Renal cortex interstitium (tissue), 11 donors: ENCODE data around the gene CIC. TPM values are rescaled to one million over a fixed set of nuclear protein-coding genes. Genes with fewer than 3 reads are reported as not detected.

Experiments
- DNase-seq, 11 donors: peaks; one replicate each; pipeline ENCODE4 v3.0.0-alpha.2; 2013; ENCODE audit warnings: low read depth in 9 of 11, low spot score in 4 of 11; ENCODE audit errors: extremely low read depth in 1 of 11
- polyA plus RNA-seq, 3 donors: library from polyadenylated mRNA; unstranded; fragments of 120-200 nt; gene quantifications; one replicate each; pipeline ENCODE4 v1.2.1, GENCODE V29; 2013; ENCODE audit not compliant: insufficient read length in 3 of 3

Gene CIC
- polyA plus RNA-seq, 3 donors, result 44.2 to 67.5 (median 62.6) TPM

- DNase-seq, result no peak
These were observed 29.4 kb upstream of the CIC start for GRCh38 chr19:42239544-42240220.

GRCh38 chr19:42241279-42241678 lies 27.8 kb upstream of the CIC start:
- no peak for DNase-seq

GRCh38 chr19:42242069-42242511 lies 27.0 kb upstream of the CIC start:
- DNase-seq, result no peak

- peak; percentile 96 to 99 (median 99) for DNase-seq
These were observed 26.3 kb upstream of the CIC start, which contains the start of gene GSK3A for GRCh38 chr19:42242512-42243409. Gene GSK3A (minus strand): TSS chr19:42242602. CDS start chr19:42242465, 137 bp downstream.

GRCh38 chr19:42244347-42245220 lies 24.5 kb upstream of the CIC start:
- peak; percentile 84 to 95 (median 92) for DNase-seq

- DNase-seq, result no peak
These were observed 23.8 kb upstream of the CIC start for GRCh38 chr19:42245231-42245630.

- no peak for DNase-seq
These were observed 22.7 kb upstream of the CIC start for GRCh38 chr19:42246143-42246921.

GRCh38 chr19:42246922-42247639 lies 22.0 kb upstream of the CIC start:
- no peak for DNase-seq

- no peak for DNase-seq
These were observed 21.3 kb upstream of the CIC start for GRCh38 chr19:42247640-42248199.

- no peak for DNase-seq
These were observed 20.5 kb upstream of the CIC start for GRCh38 chr19:42248270-42249148.

- no peak for DNase-seq
These were observed 19.8 kb upstream of the CIC start for GRCh38 chr19:42249149-42249750.

GRCh38 chr19:42249769-42250168 lies 19.3 kb upstream of the CIC start:
- no peak for DNase-seq

- no peak for DNase-seq
These were observed 18.8 kb upstream of the CIC start for GRCh38 chr19:42250183-42250665.

- no peak for DNase-seq
These were observed 18.2 kb upstream of the CIC start for GRCh38 chr19:42250666-42251531.
